Glutamatergic neuron (in vitro differentiated cells): ENCODE data around the gene NFXL1. TPM values are rescaled to one million over a fixed set of nuclear protein-coding genes. Genes with fewer than 3 reads are reported as not detected.

Source experiments
- DNase-seq: peaks from one replicate; pipeline ENCODE4 v3.0.0; 2022
- H3K27ac Mint-ChIP-seq: one replicate; pipeline ENCODE4 v1.8.0; 2020; ENCODE audit warnings: mild to moderate bottlenecking, mixed read lengths, inconsistent platforms; ENCODE audit not compliant: unreplicated experiment
- H3K27me3 Mint-ChIP-seq: one replicate; pipeline ENCODE4 v1.8.0; 2020; ENCODE audit warnings: mild to moderate bottlenecking, moderate library complexity, mixed read lengths, inconsistent platforms; ENCODE audit not compliant: unreplicated experiment
- H3K36me3 Mint-ChIP-seq: one replicate; pipeline ENCODE4 v1.8.0; 2020; ENCODE audit warnings: mild to moderate bottlenecking, mixed read lengths, inconsistent platforms; ENCODE audit not compliant: unreplicated experiment
- H3K4me1 Mint-ChIP-seq: one replicate; pipeline ENCODE4 v1.8.0; 2020; ENCODE audit warnings: mild to moderate bottlenecking, low read depth, mixed read lengths, inconsistent platforms; ENCODE audit not compliant: unreplicated experiment
- H3K4me3 Mint-ChIP-seq: one replicate; pipeline ENCODE4 v1.8.0; 2020; ENCODE audit warnings: mild to moderate bottlenecking, mixed read lengths, inconsistent platforms; ENCODE audit not compliant: unreplicated experiment
- H3K9me3 Mint-ChIP-seq: one replicate; pipeline ENCODE4 v1.8.0; 2020; ENCODE audit warnings: mild to moderate bottlenecking, moderate library complexity, mixed read lengths, inconsistent platforms; ENCODE audit not compliant: unreplicated experiment
- CTCF ChIP-seq: fragments of 200-600 bp; sonication (generic); IDR thresholded peaks from one replicate; pipeline ENCODE4 v1.5.0; 2021; ENCODE audit not compliant: partially characterized antibody, unreplicated experiment
- total RNA-seq: library from RNA; stranded (reverse); fragmentation: NEBNext Ultra II Directional; extraction: Animal tissue kit (Norgen Biotek cat#: 25700); gene quantifications from one replicate; pipeline ENCODE4 v1.2.1, GENCODE V29; 2021; ENCODE audit not compliant: unreplicated experiment

The NFXL1 gene
- total RNA-seq, 1 donor from 2014 or later = 20.2 TPM

DNA sequence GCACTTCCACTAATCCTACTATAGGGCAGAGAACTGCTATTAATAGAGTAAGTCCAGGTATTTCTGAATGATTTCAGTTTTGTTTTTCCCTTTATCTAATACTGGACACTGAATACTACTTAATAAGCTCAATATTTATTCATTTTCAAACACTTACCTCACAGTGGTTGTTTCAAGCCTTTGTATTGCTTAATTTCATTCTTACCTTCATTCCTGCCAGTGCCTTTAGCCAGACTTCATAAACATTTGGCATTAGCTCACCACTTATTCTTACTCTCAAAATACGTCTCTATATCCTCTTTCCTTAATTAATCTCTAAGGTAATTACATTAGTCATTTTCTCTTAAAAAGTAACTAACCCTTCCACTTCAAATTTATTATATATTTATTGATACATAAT is 57.7 kb downstream of the NFXL1 start:
- Mint-ChIP-seq H3K4me1 (no peaks in the 10 kb centered on the region), H3K27me3 (peaks cover 2% of the 10 kb centered on the region), H3K27ac (no peak overlapping the region), H3K9me3 (no peaks in the 10 kb centered on the region), H3K4me3 (no peak overlapping the region), H3K36me3 (no peaks in the 10 kb centered on the region)
- no peak for DNase-seq
- TF ChIP-seq CTCF = no peak

DNA sequence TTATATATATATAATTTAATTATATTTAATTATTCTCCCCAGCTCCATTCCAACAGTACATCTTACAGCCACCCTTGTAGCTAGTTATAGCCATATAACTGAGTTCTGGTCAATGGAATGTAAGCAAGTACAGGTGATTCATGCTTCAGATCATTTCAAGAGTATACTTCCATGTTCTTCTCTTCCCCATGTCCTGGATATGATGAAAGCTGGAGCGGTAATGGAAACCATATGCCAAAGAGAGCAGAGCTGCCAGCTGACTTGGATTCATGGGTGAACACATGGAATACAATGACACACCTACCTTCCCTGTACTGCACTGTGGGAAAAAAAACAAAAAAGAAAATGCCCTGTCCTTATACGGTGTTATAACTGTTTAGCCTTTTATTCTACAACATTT is 59.0 kb downstream of the NFXL1 start:
- H3K36me3 Mint-ChIP-seq = no peaks in the 10 kb centered on the region
- no peaks in the 10 kb centered on the region for H3K9me3 Mint-ChIP-seq
- H3K27me3 Mint-ChIP-seq = no peaks in the 10 kb centered on the region
- H3K4me1 Mint-ChIP-seq = no peaks in the 10 kb centered on the region
- DNase-seq = no peak
- H3K27ac Mint-ChIP-seq = no peak overlapping the region
- no peak for TF ChIP-seq CTCF
- no peak overlapping the region for H3K4me3 Mint-ChIP-seq

GRCh38 chr4:47852136-47852535 is 62.2 kb downstream of the NFXL1 start:
- no peak for DNase-seq
- no peak for TF ChIP-seq CTCF
- no peak overlapping the region for H3K27ac Mint-ChIP-seq
- no peak overlapping the region for H3K4me3 Mint-ChIP-seq
- no peaks in the 10 kb centered on the region for H3K4me1 Mint-ChIP-seq
- no peaks in the 10 kb centered on the region for H3K9me3 Mint-ChIP-seq
- no peaks in the 10 kb centered on the region for H3K36me3 Mint-ChIP-seq
- no peaks in the 10 kb centered on the region for H3K27me3 Mint-ChIP-seq

GRCh38 chr4:47849466-47849865 is 64.9 kb downstream of the NFXL1 start:
- DNase-seq = no peak
- Mint-ChIP-seq H3K36me3 (no peaks in the 10 kb centered on the region), H3K4me1 (no peaks in the 10 kb centered on the region), H3K4me3 (no peak overlapping the region), H3K27ac (no peak overlapping the region), H3K9me3 (no peaks in the 10 kb centered on the region), H3K27me3 (no peaks in the 10 kb centered on the region)
- TF ChIP-seq CTCF = no peak

DNA sequence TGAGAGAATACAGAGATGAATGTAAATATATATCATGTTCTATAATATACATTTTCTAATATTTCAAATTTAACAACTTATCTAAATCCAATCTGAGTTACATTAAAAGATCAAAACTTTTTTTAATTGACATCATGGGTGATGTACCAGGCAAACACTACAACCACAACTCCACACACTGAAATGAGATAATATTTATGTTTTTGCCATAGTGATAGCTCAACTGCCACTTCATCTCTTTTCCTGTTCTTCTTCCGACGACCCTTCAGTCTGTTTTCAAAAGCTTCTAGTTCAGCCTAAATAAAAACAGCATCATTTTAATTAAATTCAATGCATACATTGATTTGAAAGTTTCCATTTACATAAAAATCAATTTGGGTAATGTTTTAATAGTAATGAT is 66.3 kb downstream of the NFXL1 start:
- no peak for TF ChIP-seq CTCF
- Mint-ChIP-seq H3K27ac (no peak overlapping the region), H3K9me3 (no peaks in the 10 kb centered on the region), H3K4me1 (no peaks in the 10 kb centered on the region), H3K4me3 (no peak overlapping the region), H3K36me3 (no peaks in the 10 kb centered on the region), H3K27me3 (no peaks in the 10 kb centered on the region)
- DNase-seq = no peak
